ENCODE measurements around the gene ARHGAP42.
"Not testable (repeated sequence)": the region's sequence is repeated elsewhere in the genome, so short reads cannot be mapped to it uniquely, and the experiment has no call there.

ARHGAP42 gene

DNA sequence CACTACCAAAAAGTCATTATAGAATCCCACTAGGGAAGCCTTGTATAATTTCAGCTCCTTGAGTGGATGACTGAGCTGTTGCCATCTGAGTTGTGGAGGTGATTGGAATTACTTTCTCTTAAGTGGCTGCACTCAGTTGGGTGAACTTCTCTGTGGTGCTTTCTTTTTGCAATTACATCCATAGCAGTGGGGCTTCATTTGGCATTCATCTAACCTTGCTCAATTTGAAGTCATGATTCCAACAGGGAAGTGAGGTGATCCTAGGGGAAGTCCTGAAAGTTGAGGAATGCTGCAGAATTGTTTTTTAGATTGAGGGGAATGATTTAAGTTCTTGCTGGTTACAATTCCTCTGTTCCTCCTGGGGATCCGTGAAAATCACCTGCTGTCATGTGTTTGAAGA is 39.6 kb downstream of the ARHGAP42 start:
- DNase-seq (ENCODE audit: low spot score), result no peak

DNA sequence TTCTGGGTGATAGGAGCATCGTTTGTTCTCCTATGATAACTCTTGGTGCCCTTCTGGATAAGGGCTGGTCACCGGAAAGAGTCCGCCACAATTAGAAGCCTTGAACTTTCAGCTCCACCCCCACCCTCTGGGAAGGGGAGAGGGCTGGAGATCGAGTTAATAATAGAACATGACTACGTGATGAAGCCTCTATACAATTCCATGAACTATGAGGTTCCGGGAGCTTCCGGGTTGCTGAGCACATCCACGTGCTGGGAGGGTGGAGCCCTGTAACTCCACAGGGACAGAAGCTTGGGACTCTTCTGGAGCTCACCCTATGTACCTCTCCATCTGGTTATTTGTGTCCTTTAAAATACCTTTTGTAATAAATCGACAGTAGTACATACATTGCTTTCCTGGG is 40.3 kb downstream of the ARHGAP42 start:
- no peak for DNase-seq (ENCODE audit: low spot score)

DNA sequence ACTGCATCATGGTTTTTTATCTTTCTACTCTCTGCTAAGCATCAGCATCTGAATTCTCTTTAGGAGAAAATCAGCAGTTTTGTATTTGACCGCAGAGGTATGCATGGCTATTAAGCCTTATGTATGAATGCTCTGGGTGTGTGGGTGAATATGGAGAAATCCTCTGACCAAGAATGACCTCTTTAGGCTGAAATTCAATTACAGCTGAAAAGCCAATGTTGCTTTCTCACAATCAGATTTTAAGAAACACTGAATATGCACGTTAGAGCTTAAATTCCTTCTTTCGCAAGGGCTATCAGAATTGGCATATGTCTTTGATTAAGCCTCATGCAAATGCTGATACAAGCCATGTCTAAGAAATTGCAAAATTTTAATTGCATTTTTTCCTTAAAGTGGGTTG is 43.2 kb downstream of the ARHGAP42 start:
- no peak for DNase-seq (ENCODE audit: low spot score)

DNA sequence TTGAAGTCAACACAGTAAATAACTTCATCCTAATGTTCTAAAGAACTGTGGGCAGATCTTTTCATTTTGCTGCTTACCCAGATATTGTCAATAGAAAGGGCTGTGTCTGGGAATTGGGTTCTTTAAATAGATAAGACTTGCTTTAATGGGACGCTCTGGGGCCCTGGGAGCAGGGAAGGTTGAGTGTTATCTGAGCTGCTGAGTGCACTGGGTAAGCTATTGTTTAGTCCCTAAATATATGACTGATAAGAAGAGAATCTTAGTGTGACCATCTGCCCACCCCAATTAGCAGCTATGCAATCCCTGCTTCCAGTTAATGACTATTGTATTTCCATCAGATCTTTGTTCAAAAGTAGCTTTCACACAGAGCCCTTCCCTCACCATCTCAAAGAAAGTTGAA is 44.4 kb downstream of the ARHGAP42 start:
- no peak for DNase-seq (ENCODE audit: low spot score)

DNA sequence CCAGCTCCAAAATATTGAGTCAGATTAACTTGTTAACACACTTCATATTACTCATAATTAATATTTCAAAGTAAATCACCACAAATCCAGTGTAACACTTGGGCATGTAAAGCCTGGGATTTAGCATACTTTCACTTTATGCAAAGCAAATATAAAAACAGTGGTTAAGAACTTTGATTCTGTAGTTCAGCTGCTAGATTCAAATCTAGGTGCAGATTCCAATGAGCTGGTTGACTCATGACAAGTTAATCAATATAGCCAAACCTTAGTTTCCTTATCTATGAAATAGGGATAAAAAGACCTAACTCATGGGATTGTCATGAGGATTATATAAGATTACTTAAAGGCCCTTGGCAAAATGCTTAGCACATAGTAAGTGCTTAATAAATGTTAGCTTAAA is 45.9 kb downstream of the ARHGAP42 start:
- DNase-seq (ENCODE audit: low spot score), result no peak

DNA sequence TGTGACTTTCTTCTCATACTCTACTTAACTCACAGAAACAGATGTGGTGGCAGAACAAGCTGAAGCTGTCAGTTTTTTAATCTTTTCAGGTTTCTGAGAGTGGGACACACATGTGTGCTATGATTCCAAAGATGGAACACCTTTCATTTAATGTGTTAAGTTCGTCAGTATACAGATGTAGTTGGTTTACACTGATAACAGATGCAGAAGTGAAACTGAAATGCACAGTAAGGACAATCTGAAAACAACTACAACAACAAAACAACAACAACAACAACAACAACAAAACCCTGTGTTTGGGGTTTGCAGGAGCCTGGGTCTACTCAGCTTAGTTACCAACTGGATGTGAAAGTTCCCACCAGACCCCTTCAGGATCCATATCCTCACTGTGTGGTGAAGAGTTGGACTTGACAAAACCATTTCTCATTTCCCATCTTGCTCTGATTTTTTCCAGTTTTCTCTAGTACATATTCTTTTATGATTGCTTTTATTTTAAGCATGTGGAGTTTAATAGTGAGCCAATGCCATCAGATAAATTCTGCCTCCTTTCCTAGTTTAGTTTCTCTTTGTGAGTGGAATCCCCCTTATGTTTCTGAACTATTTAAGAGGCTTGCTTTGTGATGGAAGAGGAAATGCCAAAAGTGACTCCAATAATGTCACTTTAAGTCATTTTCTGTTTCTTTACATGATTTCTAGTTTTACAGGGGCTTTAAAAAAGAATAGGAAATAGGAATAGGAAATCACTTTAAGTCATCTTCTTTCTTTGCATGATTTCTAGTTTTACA is 47.8 kb downstream of the ARHGAP42 start:
- DNase-seq (ENCODE audit: low spot score), result no peak

DNA sequence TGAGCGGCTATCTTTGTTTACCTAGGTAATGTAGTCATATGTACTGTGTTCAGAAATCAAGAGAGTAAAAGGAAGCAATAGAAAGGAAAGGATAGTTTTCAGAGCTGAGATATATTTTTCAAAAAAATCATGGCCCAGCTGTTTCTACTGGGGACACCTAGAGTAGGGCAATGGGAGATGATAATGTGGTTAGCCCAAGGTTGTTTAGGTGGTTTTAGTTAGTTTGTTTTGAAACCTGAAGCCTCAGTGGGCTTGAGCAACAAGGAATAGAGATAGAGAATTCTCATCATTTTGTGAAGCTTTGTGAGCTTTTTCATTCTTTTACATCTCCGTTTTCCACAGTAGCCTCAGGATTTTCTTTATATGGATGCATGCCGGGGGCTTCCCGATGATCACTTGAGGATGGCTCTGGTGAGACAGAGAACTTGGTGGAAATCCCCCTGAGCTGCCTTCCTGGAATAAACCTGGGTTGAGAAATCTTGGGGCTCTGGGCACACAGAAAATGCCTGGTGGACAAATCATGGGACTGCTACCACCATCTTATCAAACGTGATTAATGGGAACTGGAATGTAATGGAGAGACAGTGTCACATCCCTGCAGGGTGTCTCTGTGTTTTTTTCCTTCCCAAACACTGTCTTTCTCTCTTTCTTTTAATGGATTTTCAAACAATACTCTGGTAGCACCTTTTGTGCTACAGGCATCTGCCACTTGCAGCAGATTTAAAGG is 49.0 kb downstream of the ARHGAP42 start:
- DNase-seq (ENCODE audit: low spot score), result no peak

DNA sequence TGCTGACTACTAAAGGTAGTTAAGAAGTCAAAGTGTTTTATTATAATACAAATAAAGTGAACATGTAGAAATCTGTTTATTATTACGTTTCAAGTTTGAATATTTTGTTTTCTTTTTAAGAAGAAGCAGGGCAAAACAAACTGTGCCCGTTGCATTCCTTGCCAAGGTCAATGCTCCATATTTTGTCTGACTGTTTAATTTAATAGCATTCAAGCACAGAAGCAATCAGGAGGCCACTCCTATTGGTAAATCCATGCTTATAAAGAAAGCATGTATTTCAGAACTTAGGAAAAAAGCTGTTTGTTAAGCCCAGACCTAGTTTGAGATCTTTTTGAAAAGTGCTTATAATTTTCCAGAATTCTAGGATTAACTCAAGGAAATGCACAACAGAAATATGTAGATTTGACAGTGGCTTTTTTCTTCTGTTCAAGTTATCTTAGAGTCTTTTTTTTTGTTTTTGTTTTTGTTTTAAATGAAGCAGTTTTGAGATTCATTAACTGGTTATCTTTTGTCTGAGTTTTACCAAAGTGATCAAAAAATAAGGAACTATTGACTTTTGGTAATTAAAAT is 51.7 kb downstream of the ARHGAP42 start:
- DNase-seq (ENCODE audit: low spot score), result no peak

DNA sequence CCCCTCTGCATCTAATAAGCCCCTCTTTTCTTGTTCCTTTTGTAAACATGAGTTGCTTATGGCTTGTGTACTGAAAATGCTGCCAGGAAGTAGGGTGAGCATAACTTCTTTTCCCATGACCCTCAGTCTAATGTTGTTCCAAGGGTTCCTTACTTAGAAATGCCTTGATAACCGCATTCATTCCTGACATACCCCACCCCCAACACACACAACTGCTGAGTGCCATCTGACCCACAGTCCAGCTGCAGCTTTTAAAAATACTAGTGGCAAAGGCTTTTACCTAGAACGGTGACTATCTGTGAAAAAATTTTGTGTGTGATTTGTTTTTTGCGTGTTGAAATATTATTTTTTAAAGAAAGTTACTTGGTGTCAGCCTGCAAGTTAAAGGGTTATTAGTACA is 52.6 kb downstream of the ARHGAP42 start:
- no peak for DNase-seq (ENCODE audit: low spot score)

DNA sequence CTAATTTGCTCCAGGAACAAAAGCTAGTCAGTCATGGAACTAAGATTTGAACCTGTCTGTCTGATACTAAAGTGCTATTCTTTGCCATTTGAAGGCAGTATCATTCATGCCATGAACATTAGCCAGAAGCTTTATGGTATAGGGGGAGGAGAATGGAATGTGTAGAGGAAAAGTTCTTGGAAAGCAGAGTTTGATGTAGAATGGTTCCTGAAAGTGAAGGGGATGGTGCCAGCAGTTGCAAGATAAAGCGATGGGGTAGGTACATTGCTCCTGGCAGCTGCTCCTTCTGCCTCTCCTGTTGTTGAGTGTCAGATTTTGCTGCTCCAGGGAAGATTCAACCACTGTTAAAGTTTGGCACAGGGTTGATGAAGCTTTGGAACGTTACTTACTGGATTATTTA is 53.4 kb downstream of the ARHGAP42 start:
- no peak for DNase-seq (ENCODE audit: low spot score)

DNA sequence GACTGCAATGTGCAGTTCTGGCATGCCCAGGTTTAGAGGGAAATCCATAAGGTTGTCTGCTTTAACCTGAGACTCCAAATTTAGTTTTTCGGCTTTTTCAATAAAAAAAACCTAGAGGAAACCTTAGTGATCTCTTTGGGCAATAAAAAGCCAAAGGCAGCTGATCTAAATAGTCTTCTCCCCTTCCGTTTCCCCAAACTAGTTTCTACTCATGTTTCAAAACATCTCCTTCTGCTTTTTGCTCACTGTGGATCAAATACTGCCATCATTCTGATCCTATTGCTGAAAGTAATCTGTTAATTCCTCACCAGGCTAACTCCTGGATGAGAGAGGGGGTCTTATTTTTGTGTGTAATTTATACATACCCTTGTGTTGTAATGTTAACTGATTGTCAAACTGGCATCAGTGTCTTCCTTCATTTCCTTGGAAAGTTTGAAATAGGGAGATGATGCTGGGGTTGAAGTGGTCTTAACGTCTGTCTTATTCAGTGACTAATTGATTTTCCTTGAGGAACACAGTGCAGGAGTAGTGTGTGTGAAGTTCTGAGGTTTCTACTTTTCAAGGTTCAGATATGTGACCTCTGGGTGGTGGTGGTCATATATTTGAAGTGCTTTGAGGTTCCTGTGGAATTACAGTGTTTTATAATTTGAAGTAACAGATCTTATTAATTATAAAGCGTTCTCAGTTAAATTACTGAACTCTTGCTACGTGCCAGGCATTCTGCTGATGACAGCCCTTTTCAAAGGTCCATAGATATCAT is 55.0 kb downstream of the ARHGAP42 start:
- DNase-seq (ENCODE audit: low spot score), result no peak

DNA sequence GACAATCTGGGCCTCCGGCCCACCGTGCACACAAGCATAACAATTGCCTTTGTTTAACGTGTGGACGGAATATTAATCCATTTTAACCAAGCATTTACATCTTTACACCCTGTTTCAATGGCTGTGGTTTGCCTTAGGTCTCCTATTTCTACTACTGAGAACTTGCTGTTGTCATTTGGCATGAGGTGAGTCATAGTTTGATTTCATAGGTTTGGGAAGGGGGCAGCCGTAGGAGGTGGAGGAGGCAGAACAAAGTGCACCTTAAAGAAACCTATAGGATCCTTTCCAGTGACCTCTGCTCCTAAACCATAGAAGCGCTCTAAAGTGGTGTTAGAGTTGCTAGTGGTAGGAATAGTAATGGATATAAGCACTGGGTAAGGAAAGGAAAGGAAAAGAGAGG is 59.4 kb downstream of the ARHGAP42 start:
- DNase-seq (ENCODE audit: low spot score), result no peak

DNA sequence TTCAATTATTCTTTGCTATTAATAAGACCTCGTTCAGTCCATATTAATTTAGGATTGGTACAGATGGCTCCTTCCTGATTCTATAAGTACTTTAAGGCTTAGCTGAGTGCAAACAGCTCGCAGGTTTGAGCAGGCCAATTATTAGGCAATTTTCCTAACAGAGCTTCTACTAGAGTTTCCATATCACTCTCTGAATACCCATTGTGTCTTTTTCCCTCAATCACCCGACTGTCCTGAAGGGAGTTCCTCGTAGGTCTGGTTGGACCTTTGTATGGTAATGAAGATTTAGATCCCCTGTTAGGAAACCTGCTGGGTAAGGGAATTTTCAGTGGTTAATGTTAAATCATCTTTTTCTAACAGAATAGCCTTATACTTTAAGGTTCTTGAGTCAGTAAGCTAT is 61.1 kb downstream of the ARHGAP42 start:
- DNase-seq (ENCODE audit: low spot score), result no peak

DNA sequence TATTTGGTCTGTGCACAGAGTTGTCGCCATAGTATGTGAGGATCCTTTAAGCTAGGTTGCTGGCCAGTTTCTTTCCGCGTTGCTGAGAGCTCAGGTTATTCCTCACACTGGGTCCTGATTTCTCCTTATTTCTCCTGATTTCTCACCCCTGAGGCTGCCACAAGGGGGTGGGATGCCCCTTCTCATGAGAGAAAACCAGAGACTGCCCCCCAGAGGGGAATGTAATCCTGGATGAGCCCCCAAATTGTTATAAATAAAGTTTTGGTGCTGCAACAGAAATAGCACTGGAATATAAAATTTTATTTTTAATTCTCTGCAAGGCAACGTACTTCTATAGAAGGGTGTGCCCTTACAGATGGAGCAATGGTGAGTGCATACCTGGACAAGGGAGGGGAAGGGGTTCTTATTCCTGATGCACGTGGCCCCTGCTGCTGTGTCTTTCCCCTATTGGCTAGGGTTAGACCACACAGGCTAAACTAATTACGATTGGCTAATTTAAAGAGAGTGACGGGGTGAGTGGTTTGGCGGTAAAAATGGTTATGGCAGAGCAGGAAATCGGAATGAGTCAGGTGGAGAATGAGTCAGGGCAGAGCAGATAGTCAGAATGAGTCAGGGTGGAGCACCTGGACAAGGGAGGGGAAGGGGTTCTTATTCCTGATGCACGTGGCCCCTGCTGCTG is 62.9 kb downstream of the ARHGAP42 start:
- not testable (repeated sequence) for DNase-seq (ENCODE audit: low spot score)

DNA sequence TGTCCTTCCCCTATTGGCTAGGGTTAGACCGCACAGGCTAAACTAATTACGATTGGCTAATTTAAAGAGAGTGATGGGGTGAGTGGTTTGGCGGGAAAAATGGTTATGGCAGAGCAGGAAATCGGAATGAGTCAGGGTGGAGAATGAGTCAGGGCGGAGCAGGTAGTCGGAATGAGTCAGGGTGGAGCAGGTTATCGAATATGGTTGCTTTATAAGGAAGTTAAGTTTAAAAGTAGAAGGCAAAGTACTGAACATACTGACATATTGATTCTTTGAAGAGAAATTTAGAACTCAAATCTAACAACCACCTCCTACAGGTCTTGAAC is 63.4 kb downstream of the ARHGAP42 start:
- not testable (repeated sequence) for DNase-seq (ENCODE audit: low spot score)

DNA sequence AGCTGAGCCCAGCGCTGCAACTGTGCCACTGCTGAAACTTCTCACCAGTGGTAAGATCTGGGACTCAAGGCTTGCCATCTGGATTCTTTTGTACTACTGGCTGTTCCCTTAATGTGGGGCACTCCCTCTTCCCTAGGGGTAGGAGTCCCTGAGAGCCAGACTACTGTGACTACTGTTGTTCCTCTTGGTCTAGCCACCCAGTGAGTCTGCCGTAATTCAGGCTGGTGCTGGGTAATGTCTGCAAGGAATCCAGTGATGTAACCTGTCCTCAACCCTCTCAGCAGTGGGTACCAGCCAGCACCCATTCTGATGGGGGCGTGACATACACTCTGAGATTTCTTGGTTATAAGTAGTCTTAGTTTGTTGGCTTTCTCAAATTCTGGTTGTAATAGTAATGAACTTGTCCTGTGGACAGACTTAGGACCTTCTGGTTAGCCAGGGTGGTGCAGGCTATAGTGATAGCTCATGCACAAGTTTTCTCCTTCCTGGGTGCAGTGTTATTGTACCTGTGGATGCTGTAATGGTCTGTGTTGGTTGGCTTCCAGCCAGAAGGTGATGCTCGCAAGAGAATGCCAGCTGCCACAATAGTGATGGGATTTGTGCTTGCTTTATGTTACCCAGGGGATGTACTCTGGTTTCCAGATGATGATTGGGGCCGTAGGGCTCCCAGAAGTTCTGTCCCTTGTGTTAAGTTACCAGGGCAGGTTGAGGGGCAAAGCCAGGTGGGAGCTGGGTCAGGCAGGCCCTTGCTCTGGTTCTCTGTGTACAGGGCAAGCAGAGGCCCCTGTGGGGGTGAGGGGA is 65.5 kb downstream of the ARHGAP42 start:
- no peak for DNase-seq (ENCODE audit: low spot score)

DNA sequence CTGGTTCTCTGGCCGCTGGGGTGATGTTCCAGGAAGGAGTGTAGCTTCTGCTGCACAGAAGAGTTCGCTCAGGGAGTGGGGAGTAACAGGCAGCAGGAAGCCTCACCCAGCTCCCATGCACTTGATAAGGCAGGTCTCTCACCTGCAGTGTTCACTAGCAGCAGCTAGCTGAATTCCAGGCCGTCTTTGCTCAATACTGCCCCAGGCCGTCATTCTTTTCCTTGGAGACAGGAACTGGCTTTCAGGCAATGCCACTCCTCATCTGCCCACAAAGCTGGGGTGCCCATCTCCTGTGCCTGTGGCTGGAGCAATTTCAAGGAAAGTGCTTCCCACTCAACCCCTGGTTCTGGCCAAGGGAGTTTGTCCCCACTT is 66.1 kb downstream of the ARHGAP42 start:
- no peak for DNase-seq (ENCODE audit: low spot score)

DNA sequence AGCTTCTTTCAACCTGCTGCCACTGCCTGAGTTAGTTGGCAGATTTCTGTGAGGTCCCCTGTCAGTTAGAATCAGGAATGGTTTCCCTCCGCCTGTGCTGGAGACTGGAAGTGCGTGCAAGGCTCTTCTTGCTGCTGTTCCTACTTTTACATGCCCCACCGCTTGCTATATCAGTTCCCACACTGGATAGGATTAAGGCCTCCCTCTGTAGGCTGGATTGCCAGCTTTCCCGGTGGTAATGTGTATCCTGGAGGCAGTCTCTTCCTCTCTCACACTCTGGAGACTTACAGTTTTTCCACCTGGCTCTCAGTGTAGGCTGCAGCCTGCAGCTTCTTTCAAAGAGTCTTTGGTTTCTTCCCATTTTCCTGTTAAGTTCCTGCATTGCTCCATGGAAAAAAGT is 66.5 kb downstream of the ARHGAP42 start:
- DNase-seq (ENCODE audit: low spot score), result no peak

DNA sequence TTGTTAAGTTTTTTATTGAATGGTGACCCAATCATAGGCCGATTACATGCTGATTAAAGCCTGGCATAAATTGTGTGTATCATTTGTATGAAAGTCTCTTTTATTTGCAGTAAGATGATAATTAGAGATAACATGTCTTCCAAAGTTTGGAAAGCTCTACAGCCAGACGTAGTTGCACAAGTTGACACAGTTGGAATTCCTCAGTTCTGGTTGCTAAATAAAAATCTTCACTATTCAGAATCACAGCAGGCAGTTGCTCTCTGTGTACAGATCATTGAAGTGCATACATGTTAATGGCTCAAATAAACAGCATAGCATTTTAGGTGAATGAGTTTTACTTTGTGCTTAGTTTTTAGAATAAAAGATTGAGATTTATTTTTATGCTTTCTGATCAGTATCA is 69.5 kb downstream of the ARHGAP42 start:
- no peak for DNase-seq (ENCODE audit: low spot score)

DNA sequence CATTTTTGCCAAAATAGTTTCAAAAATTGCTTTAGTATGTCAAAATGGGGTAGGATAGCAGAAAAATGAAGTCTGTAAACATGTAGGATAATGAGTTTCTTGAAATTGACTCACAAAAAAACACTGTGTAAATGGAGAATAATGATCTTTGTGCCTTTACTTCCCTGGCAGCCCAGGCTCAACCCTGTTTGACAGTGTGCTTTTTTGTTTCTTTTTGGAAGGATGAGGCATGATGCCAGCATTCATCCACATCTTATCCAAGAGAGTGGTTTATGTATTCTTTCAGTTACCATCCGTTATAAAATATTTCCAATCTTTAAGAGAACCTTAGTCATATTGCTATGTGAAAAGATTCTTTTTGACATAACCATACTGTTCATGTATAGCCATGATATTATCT is 70.6 kb downstream of the ARHGAP42 start:
- DNase-seq (ENCODE audit: low spot score), result no peak

DNA sequence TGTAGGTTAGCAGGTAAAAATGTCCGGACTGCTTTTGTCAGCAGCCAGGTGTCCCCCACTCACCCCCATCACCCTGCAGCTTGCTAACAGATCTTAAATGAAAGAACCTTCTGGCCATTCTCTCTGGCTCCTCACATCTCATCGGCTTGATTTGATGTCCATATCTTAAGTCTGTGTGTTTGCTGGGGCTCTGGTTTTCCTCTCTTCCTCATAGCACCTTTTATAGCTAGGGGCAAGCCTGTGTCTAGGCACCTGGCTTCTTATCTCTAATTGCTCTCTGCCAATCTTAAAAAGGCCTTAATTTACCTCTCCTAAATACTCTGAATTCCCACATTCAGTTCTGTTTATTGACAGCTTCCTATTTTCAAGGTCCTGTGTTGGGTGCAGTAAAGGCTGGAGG is 72.0 kb downstream of the ARHGAP42 start:
- no peak for DNase-seq (ENCODE audit: low spot score)
